Measurements from ENCODE around the gene OR8U1.

The OR8U1 gene

GRCh38 chr11:56404393-56404792 is 29.0 kb downstream of the OR8U1 start:
- no peaks in the 10 kb centered on the region for H3K4me1 ChIP-seq (ENCODE audit: insufficient read depth, low read length, poor library complexity, severe bottlenecking)
- TF ChIP-seq EZH2phosphoT487 (IDR thresholded peaks at IDR 0.05; ENCODE audit: borderline replicate concordance) (no peak), CTCF (conservative IDR thresholded peaks at IDR 0.05; ENCODE audit: low read length) (no peak)
- no peaks in the 10 kb centered on the region for H3K27me3 ChIP-seq (ENCODE audit: insufficient read depth, low read length, poor library complexity, severe bottlenecking)

GRCh38 chr11:56410801-56411200 is 35.4 kb downstream of the OR8U1 start:
- Histone ChIP-seq H3K4me2 (ENCODE audit: low read depth, low read length, poor library complexity, severe bottlenecking) (no peak overlapping the region), H2AFZ (ENCODE audit: low read length) (no peak overlapping the region), H3K79me2 (ENCODE audit: insufficient read depth, low read length) (no peaks in the 10 kb centered on the region), H3K9me3 (ENCODE audit: insufficient read depth, low read depth, low read length) (no peaks in the 10 kb centered on the region), H3K36me3 (ENCODE audit: insufficient read depth, low read length) (no peaks in the 10 kb centered on the region), H4K20me1 (ENCODE audit: insufficient read depth, low read length, poor library complexity, severe bottlenecking) (no peaks in the 10 kb centered on the region), H3K4me1 (ENCODE audit: insufficient read depth, low read length, poor library complexity, severe bottlenecking) (no peaks in the 10 kb centered on the region), H3K27me3 (ENCODE audit: insufficient read depth, low read length, poor library complexity, severe bottlenecking) (no peaks in the 10 kb centered on the region), H3K4me3 (ENCODE audit: low read length, poor library complexity, severe bottlenecking) (no peak overlapping the region), H3K9me2 (replicated peaks; ENCODE audit: low read depth, low read length) (no peaks in the 10 kb centered on the region), H3K9ac (ENCODE audit: low read depth, low read length, poor library complexity, severe bottlenecking) (no peak overlapping the region), H3F3A (ENCODE audit: low read depth) (no peaks in the 10 kb centered on the region)
- no peak for TF ChIP-seq EZH2phosphoT487 (IDR thresholded peaks at IDR 0.05; ENCODE audit: borderline replicate concordance)
- no peak for TF ChIP-seq CTCF (conservative IDR thresholded peaks at IDR 0.05; ENCODE audit: low read length)

More at GRCh38 chr11:56404393-56404792, 29.0 kb downstream of the OR8U1 start:
- Histone ChIP-seq H3K4me3 (ENCODE audit: low read length, poor library complexity, severe bottlenecking) (no peak overlapping the region), H2AFZ (ENCODE audit: low read length) (no peak overlapping the region), H3K9me2 (replicated peaks; ENCODE audit: low read depth, low read length) (no peaks in the 10 kb centered on the region), H3F3A (ENCODE audit: low read depth) (no peaks in the 10 kb centered on the region), H3K9ac (ENCODE audit: low read depth, low read length, poor library complexity, severe bottlenecking) (no peak overlapping the region), H3K79me2 (ENCODE audit: insufficient read depth, low read length) (no peaks in the 10 kb centered on the region), H3K36me3 (ENCODE audit: insufficient read depth, low read length) (no peaks in the 10 kb centered on the region), H4K20me1 (ENCODE audit: insufficient read depth, low read length, poor library complexity, severe bottlenecking) (no peaks in the 10 kb centered on the region), H3K9me3 (ENCODE audit: insufficient read depth, low read depth, low read length) (peaks cover 4% of the 10 kb centered on the region; the same call in 1 of the 2 replicates), H3K4me2 (ENCODE audit: low read depth, low read length, poor library complexity, severe bottlenecking) (no peak overlapping the region)

GRCh38 chr11:56412396-56412795 is 37.0 kb downstream of the OR8U1 start, which contains the start of gene OR5AL1:
OR5AL1 (plus strand) TSS chr11:56412696.
- Histone ChIP-seq H3K4me2 (ENCODE audit: low read depth, low read length, poor library complexity, severe bottlenecking) (no peak within 1 kb of the TSS), H4K20me1 (ENCODE audit: insufficient read depth, low read length, poor library complexity, severe bottlenecking) (no peaks in the 10 kb centered on the region), H3K9me3 (ENCODE audit: insufficient read depth, low read depth, low read length) (no peaks in the 10 kb centered on the region), H3K79me2 (ENCODE audit: insufficient read depth, low read length) (no peaks in the 10 kb centered on the region), H3K9ac (ENCODE audit: low read depth, low read length, poor library complexity, severe bottlenecking) (no peak within 1 kb of the TSS), H3K4me1 (ENCODE audit: insufficient read depth, low read length, poor library complexity, severe bottlenecking) (no peaks in the 10 kb centered on the region), H2AFZ (ENCODE audit: low read length) (no peak within 1 kb of the TSS), H3K27me3 (ENCODE audit: insufficient read depth, low read length, poor library complexity, severe bottlenecking) (no peaks in the 10 kb centered on the region), H3F3A (ENCODE audit: low read depth) (no peaks in the 10 kb centered on the region), H3K4me3 (ENCODE audit: low read length, poor library complexity, severe bottlenecking) (no peak within 1 kb of the TSS), H3K36me3 (ENCODE audit: insufficient read depth, low read length) (no peaks in the 10 kb centered on the region), H3K9me2 (replicated peaks; ENCODE audit: low read depth, low read length) (no peaks in the 10 kb centered on the region)
- TF ChIP-seq CTCF (conservative IDR thresholded peaks at IDR 0.05; ENCODE audit: low read length) (no peak), EZH2phosphoT487 (IDR thresholded peaks at IDR 0.05; ENCODE audit: borderline replicate concordance) (no peak)

Measured in Loucy (cell line).